ENCODE results near the gene ANKFY1.
A peak's percentile ranks its signal among the peaks of the same experiment; 100 is the strongest.

The ANKFY1 gene

DNA sequence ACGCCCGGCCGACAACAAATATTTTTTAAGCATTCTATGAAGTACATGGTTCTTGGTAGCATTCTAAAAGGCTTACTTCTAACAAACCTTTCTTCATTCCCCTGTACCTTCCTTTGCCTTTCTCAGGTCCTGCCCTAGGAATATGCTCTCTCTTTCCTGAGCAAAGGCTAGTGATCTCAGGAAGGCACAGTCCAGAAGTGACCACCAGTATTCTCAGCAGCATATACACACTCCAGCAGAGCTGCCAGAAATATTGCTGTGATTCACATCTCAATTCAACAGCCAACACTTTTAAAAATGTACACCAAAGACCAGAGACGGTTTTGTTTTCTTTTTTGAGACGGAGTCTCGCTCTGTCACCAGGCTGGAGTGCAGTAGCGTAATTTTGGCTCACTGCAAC is 41.4 kb upstream of the ANKFY1 start:
- Histone ChIP-seq H3K27me3 (ENCODE audit: insufficient read depth, low read length, poor library complexity) (no peaks in the 10 kb centered on the region), H3K18ac (ENCODE audit: low read length) (no peak overlapping the region), H4K8ac (ENCODE audit: low read depth, low read length) (no peak overlapping the region), H3K79me1 (ENCODE audit: low read length) (peaks cover 14% of the 10 kb centered on the region), H3K23ac (ENCODE audit: low read length) (no peak overlapping the region), H3K36me3 (ENCODE audit: control insufficient read depth, insufficient read depth, low read length) (peaks cover 1% of the 10 kb centered on the region), H3K79me2 (ENCODE audit: control insufficient read depth, insufficient read depth, low read length) (peaks cover 26% of the 10 kb centered on the region), H3K4me1 (ENCODE audit: control insufficient read depth, low read depth, low read length) (no peaks in the 10 kb centered on the region), H3K56ac (ENCODE audit: low read length) (no peak overlapping the region), H3K4me3 (ENCODE audit: low read length) (no peak overlapping the region), H3K9ac (ENCODE audit: low read length) (no peak overlapping the region), H4K5ac (ENCODE audit: low read length) (no peak overlapping the region), H3K4me2 (ENCODE audit: low read length) (no peak overlapping the region), H2BK15ac (replicated peaks; ENCODE audit: low read depth) (no peak overlapping the region), H2BK120ac (ENCODE audit: low read depth, low read length) (no peak overlapping the region), H3K4ac (ENCODE audit: low read depth, low read length) (no peak overlapping the region), H2BK5ac (ENCODE audit: low read length) (no peak overlapping the region), H3K27ac (ENCODE audit: low read depth, low read length) (peak overlapping the region; percentile 72), H2AK5ac (ENCODE audit: low read length) (no peak overlapping the region)
- WGBS (ENCODE audit: extremely low coverage, insufficient coverage, low lambda C conversion rate), result no CpG with 5 or more reads among the region's 7 CpGs
- no peak for DNase-seq

DNA sequence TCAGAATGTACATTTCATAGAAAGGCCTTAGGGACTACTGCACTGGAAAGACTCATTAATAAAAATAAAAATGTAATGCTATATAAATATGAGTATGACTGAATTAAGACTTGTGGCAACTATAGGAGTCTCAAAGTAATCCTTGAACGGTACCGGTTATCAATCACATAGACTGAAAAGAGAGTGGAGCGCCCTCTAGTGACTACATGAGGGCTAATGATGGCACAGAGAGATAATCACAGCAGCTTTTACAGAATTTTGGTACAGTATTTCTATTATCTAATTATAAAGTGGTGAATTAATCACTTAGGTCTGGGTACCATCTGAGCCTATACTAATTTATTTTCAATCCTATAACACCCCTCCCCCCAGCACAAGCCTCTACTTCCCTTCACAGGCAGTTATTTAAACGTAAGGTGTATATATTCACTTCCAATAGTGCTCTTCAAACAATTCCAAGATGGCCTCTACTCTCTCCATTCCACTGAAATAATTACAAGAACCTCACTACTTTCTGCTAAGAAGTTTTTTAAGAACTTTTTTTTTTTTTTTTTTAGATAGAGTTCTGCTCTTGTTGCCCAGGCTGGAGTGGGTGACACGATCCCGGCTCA is 40.7 kb upstream of the ANKFY1 start:
- H4K5ac ChIP-seq (ENCODE audit: low read length), result no peak overlapping the region
- no CpG with 5 or more reads among the region's 6 CpGs for WGBS (ENCODE audit: extremely low coverage, insufficient coverage, low lambda C conversion rate)
- no peak overlapping the region for H3K4me3 ChIP-seq (ENCODE audit: low read length)
- no peak overlapping the region for H4K8ac ChIP-seq (ENCODE audit: low read depth, low read length)
- H3K36me3 ChIP-seq (ENCODE audit: control insufficient read depth, insufficient read depth, low read length), result peaks cover 1% of the 10 kb centered on the region
- no peak overlapping the region for H2AK5ac ChIP-seq (ENCODE audit: low read length)
- no peak overlapping the region for H3K27ac ChIP-seq (ENCODE audit: low read depth, low read length)
- no peak overlapping the region for H2BK120ac ChIP-seq (ENCODE audit: low read depth, low read length)
- DNase-seq, result peak; percentile 52
- H2BK5ac ChIP-seq (ENCODE audit: low read length), result no peak overlapping the region
- H2BK15ac ChIP-seq (replicated peaks; ENCODE audit: low read depth), result no peak overlapping the region
- H3K56ac ChIP-seq (ENCODE audit: low read length), result no peak overlapping the region
- no peaks in the 10 kb centered on the region for H3K27me3 ChIP-seq (ENCODE audit: insufficient read depth, low read length, poor library complexity)
- peaks cover 19% of the 10 kb centered on the region for H3K79me2 ChIP-seq (ENCODE audit: control insufficient read depth, insufficient read depth, low read length)
- no peak overlapping the region for H3K4ac ChIP-seq (ENCODE audit: low read depth, low read length)
- no peak overlapping the region for H3K18ac ChIP-seq (ENCODE audit: low read length)
- no peak overlapping the region for H3K9ac ChIP-seq (ENCODE audit: low read length)
- H3K4me2 ChIP-seq (ENCODE audit: low read length), result no peak overlapping the region
- no peaks in the 10 kb centered on the region for H3K4me1 ChIP-seq (ENCODE audit: control insufficient read depth, low read depth, low read length)
- H3K79me1 ChIP-seq (ENCODE audit: low read length), result peaks cover 13% of the 10 kb centered on the region
- no peak overlapping the region for H3K23ac ChIP-seq (ENCODE audit: low read length)

DNA sequence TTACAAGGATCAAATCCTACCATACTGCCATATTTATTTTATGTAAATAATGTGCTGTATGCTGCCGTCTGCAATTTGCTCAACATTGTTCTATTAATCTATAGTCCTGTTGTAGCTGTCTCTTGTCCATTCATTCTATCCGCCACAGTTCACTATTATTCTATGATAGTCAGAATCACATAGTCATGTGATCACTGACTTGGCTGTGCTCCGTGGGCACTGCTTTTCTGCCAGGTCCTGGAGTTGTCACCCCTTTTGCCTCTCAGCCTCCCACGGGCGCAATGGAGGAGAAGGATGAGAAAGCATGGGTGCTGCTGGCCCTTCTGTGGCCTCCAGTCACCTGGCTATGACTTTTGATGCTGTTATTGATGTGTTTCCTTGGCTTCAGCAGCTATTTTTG is 37.3 kb upstream of the ANKFY1 start:
- Histone ChIP-seq H3K4me2 (ENCODE audit: low read length) (no peak overlapping the region), H3K79me1 (ENCODE audit: low read length) (peaks cover 7% of the 10 kb centered on the region), H3K56ac (ENCODE audit: low read length) (no peak overlapping the region), H3K27ac (ENCODE audit: low read depth, low read length) (no peak overlapping the region), H2BK15ac (replicated peaks; ENCODE audit: low read depth) (no peak overlapping the region), H3K4me1 (ENCODE audit: control insufficient read depth, low read depth, low read length) (no peaks in the 10 kb centered on the region), H2BK120ac (ENCODE audit: low read depth, low read length) (no peak overlapping the region), H3K4ac (ENCODE audit: low read depth, low read length) (no peak overlapping the region), H3K23ac (ENCODE audit: low read length) (no peak overlapping the region), H4K5ac (ENCODE audit: low read length) (no peak overlapping the region), H3K18ac (ENCODE audit: low read length) (no peak overlapping the region), H3K79me2 (ENCODE audit: control insufficient read depth, insufficient read depth, low read length) (peaks cover 8% of the 10 kb centered on the region), H3K9ac (ENCODE audit: low read length) (no peak overlapping the region), H3K27me3 (ENCODE audit: insufficient read depth, low read length, poor library complexity) (no peaks in the 10 kb centered on the region), H4K8ac (ENCODE audit: low read depth, low read length) (no peak overlapping the region), H3K36me3 (ENCODE audit: control insufficient read depth, insufficient read depth, low read length) (peaks cover 1% of the 10 kb centered on the region), H2AK5ac (ENCODE audit: low read length) (no peak overlapping the region), H2BK5ac (ENCODE audit: low read length) (no peak overlapping the region), H3K4me3 (ENCODE audit: low read length) (no peak overlapping the region)
- no peak for DNase-seq
- WGBS (ENCODE audit: extremely low coverage, insufficient coverage, low lambda C conversion rate), result no CpG with 5 or more reads among the region's 5 CpGs

DNA sequence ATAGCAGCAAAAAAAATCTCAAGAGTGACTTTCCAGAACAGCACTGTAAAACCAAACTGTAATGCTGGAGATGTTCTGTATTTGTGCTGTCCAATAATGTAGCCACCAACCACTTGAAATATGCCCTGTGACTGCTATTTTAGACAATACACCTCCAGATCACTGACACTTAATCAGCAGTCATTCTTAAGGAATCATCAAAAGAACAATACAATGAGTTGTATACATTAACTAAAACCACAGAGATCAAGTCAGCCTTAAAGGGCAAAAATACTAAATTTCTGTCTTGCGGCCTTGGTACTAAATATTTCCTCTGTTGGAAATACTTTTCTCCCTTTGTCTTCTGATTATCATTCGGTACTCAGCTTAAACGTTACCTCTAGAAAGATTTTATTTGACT is 33.6 kb upstream of the ANKFY1 start:
- peaks cover 8% of the 10 kb centered on the region for H3K79me2 ChIP-seq (ENCODE audit: control insufficient read depth, insufficient read depth, low read length)
- H3K36me3 ChIP-seq (ENCODE audit: control insufficient read depth, insufficient read depth, low read length), result no peaks in the 10 kb centered on the region
- no peak overlapping the region for H3K4ac ChIP-seq (ENCODE audit: low read depth, low read length)
- no peak overlapping the region for H3K27ac ChIP-seq (ENCODE audit: low read depth, low read length)
- no peak overlapping the region for H3K23ac ChIP-seq (ENCODE audit: low read length)
- WGBS (ENCODE audit: extremely low coverage, insufficient coverage, low lambda C conversion rate), result no CpG with 5 or more reads among the region's 3 CpGs
- H2BK5ac ChIP-seq (ENCODE audit: low read length), result no peak overlapping the region
- H4K8ac ChIP-seq (ENCODE audit: low read depth, low read length), result no peak overlapping the region
- H3K9ac ChIP-seq (ENCODE audit: low read length), result no peak overlapping the region
- H2BK15ac ChIP-seq (replicated peaks; ENCODE audit: low read depth), result no peak overlapping the region
- peaks cover 6% of the 10 kb centered on the region for H3K79me1 ChIP-seq (ENCODE audit: low read length)
- no peak overlapping the region for H3K18ac ChIP-seq (ENCODE audit: low read length)
- no peaks in the 10 kb centered on the region for H3K4me1 ChIP-seq (ENCODE audit: control insufficient read depth, low read depth, low read length)
- H3K56ac ChIP-seq (ENCODE audit: low read length), result no peak overlapping the region
- no peak overlapping the region for H3K4me2 ChIP-seq (ENCODE audit: low read length)
- H3K4me3 ChIP-seq (ENCODE audit: low read length), result no peak overlapping the region
- no peaks in the 10 kb centered on the region for H3K27me3 ChIP-seq (ENCODE audit: insufficient read depth, low read length, poor library complexity)
- DNase-seq, result no peak
- no peak overlapping the region for H2BK120ac ChIP-seq (ENCODE audit: low read depth, low read length)
- H4K5ac ChIP-seq (ENCODE audit: low read length), result no peak overlapping the region
- H2AK5ac ChIP-seq (ENCODE audit: low read length), result no peak overlapping the region

DNA sequence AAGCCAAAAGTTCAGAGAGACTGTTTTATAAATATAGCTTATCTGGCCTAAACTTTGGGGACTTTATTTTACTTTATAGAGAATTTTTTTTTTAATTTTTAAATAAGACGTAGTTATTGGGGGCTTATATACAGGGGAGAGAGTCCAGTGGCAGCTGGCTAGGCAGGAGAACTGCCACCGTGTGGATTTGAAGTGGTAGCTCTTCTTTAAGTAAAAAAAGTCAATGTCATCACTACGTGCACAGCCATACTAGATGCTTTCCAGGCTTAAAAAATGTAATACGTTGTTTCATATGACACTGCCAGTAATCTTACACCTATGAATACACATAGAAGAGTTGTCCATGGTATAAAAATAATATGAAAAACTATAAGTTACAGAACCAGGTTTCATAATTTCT is 31.9 kb upstream of the ANKFY1 start:
- Histone ChIP-seq H3K79me1 (ENCODE audit: low read length) (peaks cover 4% of the 10 kb centered on the region), H3K18ac (ENCODE audit: low read length) (no peak overlapping the region), H3K23ac (ENCODE audit: low read length) (no peak overlapping the region), H4K8ac (ENCODE audit: low read depth, low read length) (no peak overlapping the region), H3K4ac (ENCODE audit: low read depth, low read length) (no peak overlapping the region), H2BK120ac (ENCODE audit: low read depth, low read length) (no peak overlapping the region), H3K27me3 (ENCODE audit: insufficient read depth, low read length, poor library complexity) (no peaks in the 10 kb centered on the region), H3K4me2 (ENCODE audit: low read length) (no peak overlapping the region), H2BK5ac (ENCODE audit: low read length) (no peak overlapping the region), H2BK15ac (replicated peaks; ENCODE audit: low read depth) (no peak overlapping the region), H3K27ac (ENCODE audit: low read depth, low read length) (no peak overlapping the region), H3K56ac (ENCODE audit: low read length) (no peak overlapping the region), H3K4me1 (ENCODE audit: control insufficient read depth, low read depth, low read length) (no peaks in the 10 kb centered on the region), H2AK5ac (ENCODE audit: low read length) (no peak overlapping the region), H3K4me3 (ENCODE audit: low read length) (no peak overlapping the region), H3K9ac (ENCODE audit: low read length) (no peak overlapping the region), H3K36me3 (ENCODE audit: control insufficient read depth, insufficient read depth, low read length) (no peaks in the 10 kb centered on the region), H3K79me2 (ENCODE audit: control insufficient read depth, insufficient read depth, low read length) (peaks cover 6% of the 10 kb centered on the region), H4K5ac (ENCODE audit: low read length) (no peak overlapping the region)
- no peak for DNase-seq
- WGBS (ENCODE audit: extremely low coverage, insufficient coverage, low lambda C conversion rate), result 100% methylated on average over 1 of the region's 4 CpGs

DNA sequence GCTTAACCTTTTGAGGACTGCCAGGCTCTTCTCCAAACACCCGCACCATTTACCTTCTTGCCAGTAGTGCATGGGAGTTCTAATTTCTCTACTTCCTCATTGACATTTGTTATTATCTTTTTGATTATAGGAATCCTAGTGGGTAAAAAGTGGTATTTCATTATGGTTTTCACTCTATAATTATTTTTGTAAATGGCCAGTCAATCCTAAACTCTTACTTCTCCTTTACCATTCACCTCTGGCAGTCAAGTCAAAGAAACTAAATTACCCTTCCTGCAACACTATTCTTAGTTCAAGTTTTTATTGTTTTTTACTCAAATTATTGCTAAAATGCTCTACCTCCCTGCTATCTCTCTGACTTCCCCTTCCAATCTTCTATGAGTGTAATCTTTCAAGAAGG is 29.8 kb upstream of the ANKFY1 start:
- WGBS (ENCODE audit: extremely low coverage, insufficient coverage, low lambda C conversion rate), result no CpG with 5 or more reads among the region's 1 CpG

More for the DNA sequence above, 29.8 kb upstream of the ANKFY1 start:
- Histone ChIP-seq H3K79me1 (ENCODE audit: low read length) (peaks cover 4% of the 10 kb centered on the region), H3K27ac (ENCODE audit: low read depth, low read length) (no peak overlapping the region), H3K18ac (ENCODE audit: low read length) (no peak overlapping the region), H3K56ac (ENCODE audit: low read length) (no peak overlapping the region), H3K9ac (ENCODE audit: low read length) (no peak overlapping the region), H4K5ac (ENCODE audit: low read length) (no peak overlapping the region), H3K4me1 (ENCODE audit: control insufficient read depth, low read depth, low read length) (no peaks in the 10 kb centered on the region), H3K23ac (ENCODE audit: low read length) (no peak overlapping the region), H3K79me2 (ENCODE audit: control insufficient read depth, insufficient read depth, low read length) (peaks cover 3% of the 10 kb centered on the region), H3K4me2 (ENCODE audit: low read length) (no peak overlapping the region), H2BK5ac (ENCODE audit: low read length) (no peak overlapping the region), H3K27me3 (ENCODE audit: insufficient read depth, low read length, poor library complexity) (no peaks in the 10 kb centered on the region), H2BK15ac (replicated peaks; ENCODE audit: low read depth) (no peak overlapping the region), H3K4ac (ENCODE audit: low read depth, low read length) (no peak overlapping the region), H4K8ac (ENCODE audit: low read depth, low read length) (no peak overlapping the region), H2BK120ac (ENCODE audit: low read depth, low read length) (no peak overlapping the region), H3K36me3 (ENCODE audit: control insufficient read depth, insufficient read depth, low read length) (no peaks in the 10 kb centered on the region), H2AK5ac (ENCODE audit: low read length) (no peak overlapping the region), H3K4me3 (ENCODE audit: low read length) (no peak overlapping the region)
- no peak for DNase-seq
